ENCODE measurements around the gene TEDC2. TPM values are rescaled to one million over a fixed set of nuclear protein-coding genes. Genes with fewer than 3 reads are reported as not detected.

The TEDC2 gene
- total and polyA plus RNA-seq, 2 of the 8 experiments (the other 6 are each of a cell fraction or from before 2014, with no cell fraction given), result 54.6 to 55.6 TPM

GRCh38 chr16:2490190-2491105 lies 30.5 kb downstream of the TEDC2 start:
- Histone ChIP-seq H3K27ac (ENCODE audit: low read depth, low read length) (no peak overlapping the region), H4K91ac (replicated peaks; ENCODE audit: insufficient read length, low read length) (no peak overlapping the region), H3K27me3 (replicated peaks in 1 of 4; ENCODE audit: control insufficient read depth in 3 of 4, extremely low read depth in 1 of 4, insufficient read depth in 3 of 4, low read length in 3 of 4) (no peaks in the 10 kb centered on the region), H3K9me3 (ENCODE audit: insufficient read depth in 2 of 2, low read depth in 1 of 2, low read length in 1 of 2) (no peaks in the 10 kb centered on the region), H3K4me2 (ENCODE audit: insufficient read depth in 1 of 2, low read depth in 2 of 2, low read length in 2 of 2) (no peak overlapping the region), H2BK12ac (ENCODE audit: low read depth, low read length) (no peak overlapping the region), H3K4me3 (ENCODE audit: extremely low read depth in 1 of 4, insufficient read depth in 2 of 4, low read depth in 3 of 4, low read length in 4 of 4) (no peak overlapping the region), H2BK20ac (ENCODE audit: low read length) (no peak overlapping the region), H3K23me2 (ENCODE audit: low read depth, low read length) (no peaks in the 10 kb centered on the region), H2BK5ac (ENCODE audit: low read depth, low read length) (peak overlapping the region; percentile 9; the same call in 1 of the 2 replicates), H3K4ac (replicated peaks; ENCODE audit: insufficient read length, low read depth, low read length) (no peak overlapping the region), H2AK5ac (ENCODE audit: low read depth, low read length) (no peak overlapping the region), H3K36me3 (ENCODE audit: control insufficient read depth in 2 of 4, insufficient read depth in 4 of 4, low read length in 3 of 4) (no peaks in the 10 kb centered on the region), H2BK120ac (replicated peaks; ENCODE audit: low read depth, low read length) (no peak overlapping the region), H2BK15ac (ENCODE audit: low read length) (no peak overlapping the region), H3K79me1 (ENCODE audit: low read depth, low read length) (peaks cover 2% of the 10 kb centered on the region; the same call in 1 of the 2 replicates), H3K56ac (replicated peaks; ENCODE audit: insufficient read length, low read depth, low read length) (no peak overlapping the region), H2AFZ (ENCODE audit: low read length) (no peak overlapping the region), H3K18ac (ENCODE audit: extremely low read depth, low read length) (no peak overlapping the region), H4K20me1 (replicated peaks in 1 of 2; ENCODE audit: control insufficient read depth in 1 of 2, insufficient read depth in 2 of 2, low read length in 2 of 2) (peaks cover 0 to 17% of the 10 kb centered on the region in 2 experiments), H4K8ac (ENCODE audit: extremely low read depth, insufficient read depth, low read length) (no peak overlapping the region), H4K5ac (ENCODE audit: insufficient read length, low read depth, low read length) (no peak overlapping the region), H3K9ac (replicated peaks in 1 of 4; ENCODE audit: extremely low read depth in 1 of 4, low read depth in 3 of 4, low read length in 3 of 4) (no peak overlapping the region), H3K4me1 (replicated peaks in 1 of 4; ENCODE audit: control insufficient read depth in 3 of 4, insufficient read depth in 4 of 4, low read length in 3 of 4) (peaks cover 0 to 3% (median 0%) of the 10 kb centered on the region in 4 experiments; a peak in 1 of 7 replicates), H3K23ac (ENCODE audit: insufficient read length) (no peak overlapping the region), H3K14ac (ENCODE audit: insufficient read length) (no peak overlapping the region), H3K79me2 (ENCODE audit: control insufficient read depth in 1 of 2, insufficient read depth in 2 of 2, low read length in 2 of 2) (0 out of 4 replicates have a peak, but pooled peaks cover 0 to 2% of the 10 kb centered on the region in 2 experiments)
- 92% methylated on average over 21 of the region's 23 CpGs; no CpG with 5 or more reads in 1 of the 2 experiments for WGBS, 2 experiments (ENCODE audit: extremely low coverage in 1 of 2, insufficient coverage in 1 of 2, insufficient read length in 1 of 2, insufficient replicate concordance in 2 of 2, low coverage in 1 of 2, low lambda C conversion rate in 2 of 2, missing lambda C conversion rate in 1 of 2)
- DNase-seq (ENCODE audit: low read depth in 1 of 2, low spot score in 2 of 2), result no peak
- POLR2A ChIA-PET (ENCODE audit: partially characterized antibody), result interaction anchor here (1.0 to 1.6 kb wide), 3 partner anchors 13 to 113 kb away, joined by 3 read pairs; partner anchors contain the start of gene TEDC2
- CTCF ChIA-PET (ENCODE audit: partially characterized antibody), result interaction anchor here (0.7 to 1.5 kb wide), 4 partner anchors 8 to 220 kb away, joined by 3 to 5 read pairs (median 4); no protein-coding TSS in a partner anchor
- FAIRE-seq, result no peak
- TF ChIP-seq CBX8 (IDR thresholded peaks at IDR 0.05; ENCODE audit: borderline replicate concordance, low read depth, low read length) (no peak), KDM4A (IDR thresholded peaks at IDR 0.05; ENCODE audit: low read depth, low read length, severe bottlenecking) (no peak), SP2 (IDR thresholded peaks at IDR 0.05; ENCODE audit: low read length) (no peak), SIX5 (IDR thresholded peaks at IDR 0.05; ENCODE audit: low read depth, low read length) (no peak), SP4 (IDR thresholded peaks at IDR 0.05; ENCODE audit: low read length) (no peak), BRCA1 (IDR thresholded peaks at IDR 0.05; ENCODE audit: low read depth, low read length) (no peak), KDM1A (IDR thresholded peaks at IDR 0.05; ENCODE audit: borderline replicate concordance, low read length) (no peak), POU5F1 (IDR thresholded peaks at IDR 0.05; ENCODE audit: low read depth, low read length) (no peak), EZH2 (IDR thresholded peaks at IDR 0.05; ENCODE audit: low read depth, low read length, severe bottlenecking) (no peak)
- TF ChIP-seq, protein P1, sequence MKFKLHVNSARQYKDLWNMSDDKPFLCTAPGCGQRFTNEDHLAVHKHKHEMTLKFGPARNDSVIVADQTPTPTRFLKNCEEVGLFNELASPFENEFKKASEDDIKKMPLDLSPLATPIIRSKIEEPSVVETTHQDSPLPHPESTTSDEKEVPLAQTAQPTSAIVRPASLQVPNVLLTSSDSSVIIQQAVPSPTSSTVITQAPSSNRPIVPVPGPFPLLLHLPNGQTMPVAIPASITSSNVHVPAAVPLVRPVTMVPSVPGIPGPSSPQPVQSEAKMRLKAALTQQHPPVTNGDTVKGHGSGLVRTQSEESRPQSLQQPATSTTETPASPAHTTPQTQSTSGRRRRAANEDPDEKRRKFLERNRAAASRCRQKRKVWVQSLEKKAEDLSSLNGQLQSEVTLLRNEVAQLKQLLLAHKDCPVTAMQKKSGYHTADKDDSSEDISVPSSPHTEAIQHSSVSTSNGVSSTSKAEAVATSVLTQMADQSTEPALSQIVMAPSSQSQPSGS (IDR thresholded peaks at IDR 0.05; ENCODE audit: low read length), result no peak
